ENCODE measurements around the gene MYO1F.
"Not testable (repeated sequence)": the region's sequence is repeated elsewhere in the genome, so short reads cannot be mapped to it uniquely, and the experiment has no call there.

The MYO1F gene

DNA sequence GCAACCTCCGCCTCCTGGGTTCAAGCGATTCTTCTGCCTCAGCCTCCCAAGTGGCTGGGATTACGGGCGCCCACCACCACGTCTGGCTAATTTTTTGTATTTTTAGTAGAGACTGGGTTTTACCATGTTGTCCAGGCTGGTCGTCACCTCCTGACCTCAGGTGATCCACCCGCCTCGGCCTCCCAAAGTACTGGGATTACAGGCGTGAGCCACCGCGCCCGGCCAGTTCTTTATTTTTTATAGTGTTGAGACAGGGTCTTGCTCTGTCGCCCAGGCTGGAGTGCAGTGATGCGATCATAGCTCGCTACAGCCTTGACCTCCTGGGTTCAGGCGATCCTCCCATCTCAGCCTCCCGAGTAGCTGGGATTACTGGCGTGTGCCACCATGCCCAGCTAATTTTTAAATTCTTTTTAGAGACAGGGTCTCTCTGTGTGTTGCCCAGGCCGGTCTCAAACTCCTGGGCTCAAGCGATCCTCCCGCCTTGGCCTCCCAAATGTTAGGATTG, 62.7 kb downstream of the MYO1F start:
- not testable (repeated sequence) for DNase-seq

DNA sequence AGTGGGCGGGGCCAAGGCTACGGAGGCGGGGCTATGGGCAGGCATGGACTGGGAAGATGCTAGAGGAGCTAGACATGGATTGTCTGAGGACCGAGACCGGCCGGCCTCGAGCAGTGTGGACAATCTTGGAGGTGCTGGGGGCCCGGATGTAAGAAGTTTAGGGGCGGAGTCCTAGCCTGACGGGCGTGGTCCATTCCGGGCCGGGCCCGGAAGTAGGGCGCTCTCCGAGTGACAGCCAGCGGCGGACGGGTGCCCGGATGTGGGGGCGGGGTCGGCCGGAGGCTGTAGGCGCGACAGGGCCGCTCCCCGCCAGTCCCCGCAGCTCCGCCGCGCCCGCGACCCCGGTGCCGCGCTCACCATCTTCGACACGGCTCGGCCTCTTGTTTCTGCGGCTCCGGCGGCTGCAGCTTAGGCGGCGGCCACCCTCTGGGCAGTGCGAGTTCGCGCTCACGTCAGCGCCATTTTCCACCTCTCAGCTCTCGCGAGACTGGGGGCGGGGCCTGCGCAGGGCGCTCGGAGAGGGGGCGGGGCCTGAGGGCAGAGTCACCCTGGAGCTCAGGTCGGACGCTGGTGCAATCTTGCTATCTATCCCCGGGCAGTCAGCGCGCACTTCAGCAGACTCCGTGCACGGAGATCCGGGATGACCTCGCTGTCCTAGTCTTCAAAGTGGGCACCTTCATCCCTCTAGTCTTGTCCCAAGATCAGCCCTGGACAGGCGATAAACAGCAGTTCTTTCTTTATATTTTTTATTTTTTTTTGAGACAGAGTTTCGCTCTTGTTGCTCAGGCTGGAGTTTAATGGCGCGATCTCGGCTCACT, 63.3 kb downstream of the MYO1F start, which contains the start of gene ZNF414:
TSS of gene ZNF414 (minus strand) at position 481 of the 818 bp plus-strand sequence. CDS start at position 360, 121 bp downstream.
- DNase-seq: peak; percentile 58

DNA sequence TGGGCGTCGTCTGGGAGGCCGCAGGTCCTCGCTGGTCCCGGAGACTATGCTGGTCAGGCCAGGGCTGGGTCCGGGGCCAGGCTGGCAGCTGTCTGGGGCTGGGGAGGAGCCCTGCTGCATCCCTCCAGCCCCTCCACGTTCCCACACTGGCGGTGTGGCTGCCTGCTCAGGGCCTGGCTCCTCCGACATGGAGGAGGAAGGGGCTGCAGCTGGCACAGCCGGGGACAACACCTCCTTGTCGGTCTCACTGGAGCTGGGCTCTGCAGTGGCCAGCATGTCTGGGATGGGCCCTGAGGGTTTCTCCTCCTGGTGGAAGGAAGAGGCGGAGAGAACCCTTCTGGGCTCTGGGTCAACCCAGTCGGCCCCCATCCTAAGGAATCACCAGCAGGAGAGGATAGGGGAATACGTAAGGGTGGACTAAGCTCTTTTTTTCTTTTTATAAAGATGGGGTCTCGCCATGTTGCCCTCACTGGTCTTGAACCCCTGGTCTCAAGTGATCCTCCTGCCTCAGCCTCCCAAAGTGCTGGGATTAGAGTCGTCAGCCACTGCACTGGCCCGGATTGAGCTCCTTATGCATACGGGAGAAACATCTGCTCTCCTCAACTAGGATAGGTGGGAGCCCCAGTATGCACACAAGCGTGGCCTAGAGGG, 64.1 kb downstream of the MYO1F start:
- no peak for DNase-seq

DNA sequence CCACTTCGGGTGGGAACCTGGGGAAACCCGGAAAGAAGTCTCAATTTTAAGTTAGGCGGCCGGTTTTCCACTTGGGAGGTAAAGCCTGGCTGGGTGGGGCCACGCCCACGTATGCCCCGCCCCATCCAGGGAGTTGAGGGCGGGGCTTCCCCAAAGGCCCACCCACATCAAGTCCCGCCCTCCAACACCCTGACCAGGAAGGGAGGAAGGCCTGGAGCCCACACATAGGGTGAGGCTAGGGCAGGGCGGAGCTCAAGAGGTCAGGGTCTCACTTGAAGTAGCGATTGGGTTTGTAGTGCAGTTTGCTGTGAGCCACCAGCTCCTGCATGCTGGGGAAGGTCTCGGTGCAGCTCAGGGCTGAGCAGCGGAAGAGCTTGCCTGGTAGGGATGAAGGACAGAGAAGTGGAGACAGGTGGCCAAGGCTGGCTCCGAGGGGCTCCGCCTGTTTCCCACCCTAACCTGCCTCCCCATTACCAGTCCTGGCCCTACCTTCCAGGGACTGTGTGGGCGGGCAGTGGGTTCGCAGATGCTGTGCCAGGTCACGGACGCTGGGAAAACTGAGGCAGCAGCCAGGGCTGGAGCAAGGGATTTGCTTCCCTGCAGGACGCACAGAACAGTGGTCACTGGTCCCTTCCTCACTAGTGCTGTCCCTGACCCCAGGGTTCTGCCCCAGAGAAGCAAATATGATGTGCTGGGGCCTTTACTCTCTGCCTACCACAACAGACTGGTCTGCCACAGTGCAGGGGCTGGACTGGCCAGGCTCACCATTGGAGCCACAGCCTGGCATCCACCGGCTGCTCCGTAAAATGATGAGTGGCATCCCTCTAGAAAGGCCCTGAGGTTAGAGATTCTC, 64.9 kb downstream of the MYO1F start:
- no peak for DNase-seq

DNA sequence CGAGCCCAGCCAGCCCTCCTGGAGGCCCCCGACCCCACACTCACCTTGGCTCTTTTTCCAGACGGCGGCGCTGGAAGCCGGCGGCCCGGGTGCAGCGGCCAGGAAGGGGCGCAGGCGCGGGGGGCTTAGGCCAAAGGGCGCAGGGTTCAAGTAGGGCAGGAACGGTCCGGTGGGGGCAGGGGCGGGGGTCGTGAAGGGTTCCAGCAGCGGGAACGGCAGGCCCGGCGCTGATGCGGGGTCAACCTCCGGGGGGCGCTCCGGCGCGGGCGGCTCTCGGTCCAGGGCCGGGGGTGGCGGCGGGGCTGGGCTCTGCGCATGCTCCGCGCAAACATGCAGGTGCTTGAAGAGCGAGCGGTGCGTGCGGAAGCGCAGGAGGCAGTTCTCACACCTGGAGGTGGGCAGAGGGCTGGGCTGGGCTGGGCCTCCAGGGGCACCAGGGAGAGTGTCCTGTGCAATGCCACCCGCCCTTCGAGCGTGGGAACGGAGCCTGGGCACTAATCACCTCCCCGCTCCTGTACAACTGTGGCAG, 65.6 kb downstream of the MYO1F start:
- no peak for DNase-seq

DNA sequence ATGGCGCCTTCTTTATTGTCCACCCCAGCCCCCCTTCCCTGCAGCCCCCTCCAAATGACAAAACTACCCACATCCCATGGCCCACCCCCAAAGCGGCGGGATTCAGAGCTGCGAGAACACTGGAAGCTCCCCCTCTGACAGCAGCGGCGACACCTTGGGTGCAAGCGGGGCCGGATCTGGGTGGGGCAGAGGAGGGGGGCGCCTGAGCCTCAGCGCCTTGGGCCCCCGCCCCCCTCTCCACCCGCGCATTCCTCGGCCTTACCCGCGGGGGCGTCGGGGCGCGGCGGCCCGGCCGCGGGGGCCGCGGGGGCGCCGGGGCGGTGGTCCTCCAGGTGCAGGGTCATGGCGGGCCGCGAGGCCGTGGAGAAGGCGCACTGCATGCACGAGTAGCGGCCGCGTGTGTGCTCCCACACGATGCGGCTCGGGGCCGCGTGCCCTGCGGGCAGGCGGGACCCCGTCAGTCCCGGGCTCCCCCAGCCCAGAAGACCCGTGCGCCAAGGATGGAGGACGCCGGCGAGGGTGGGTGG, 66.6 kb downstream of the MYO1F start:
- no peak for DNase-seq

DNA sequence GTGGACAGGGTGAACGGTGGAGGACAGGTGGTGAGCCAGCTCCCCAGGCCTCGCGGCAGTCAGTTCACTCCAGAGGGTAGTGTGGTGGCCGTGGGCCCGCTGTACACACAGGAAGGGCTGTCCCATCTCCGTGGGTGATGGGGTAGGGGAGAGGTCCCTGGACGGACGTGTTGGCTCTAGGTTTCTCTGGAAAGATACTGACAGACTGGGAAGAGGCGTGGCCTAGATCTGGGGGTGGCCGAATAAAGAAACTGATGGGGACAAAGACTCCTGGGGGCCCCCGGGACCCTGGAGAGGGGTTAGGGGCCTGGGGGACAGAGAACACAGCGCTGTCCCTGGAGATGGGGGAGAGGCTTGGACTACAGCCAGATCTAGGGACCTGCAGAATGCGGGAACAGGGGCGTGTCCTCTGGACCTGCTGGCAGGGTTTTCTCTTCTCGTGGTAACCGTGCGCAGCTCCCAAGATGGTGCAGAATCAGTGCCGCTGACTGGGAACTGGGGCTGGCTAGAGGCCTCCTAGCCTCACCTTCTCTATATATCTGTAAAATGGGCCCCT, 70.8 kb downstream of the MYO1F start:
- DNase-seq: no peak

DNA sequence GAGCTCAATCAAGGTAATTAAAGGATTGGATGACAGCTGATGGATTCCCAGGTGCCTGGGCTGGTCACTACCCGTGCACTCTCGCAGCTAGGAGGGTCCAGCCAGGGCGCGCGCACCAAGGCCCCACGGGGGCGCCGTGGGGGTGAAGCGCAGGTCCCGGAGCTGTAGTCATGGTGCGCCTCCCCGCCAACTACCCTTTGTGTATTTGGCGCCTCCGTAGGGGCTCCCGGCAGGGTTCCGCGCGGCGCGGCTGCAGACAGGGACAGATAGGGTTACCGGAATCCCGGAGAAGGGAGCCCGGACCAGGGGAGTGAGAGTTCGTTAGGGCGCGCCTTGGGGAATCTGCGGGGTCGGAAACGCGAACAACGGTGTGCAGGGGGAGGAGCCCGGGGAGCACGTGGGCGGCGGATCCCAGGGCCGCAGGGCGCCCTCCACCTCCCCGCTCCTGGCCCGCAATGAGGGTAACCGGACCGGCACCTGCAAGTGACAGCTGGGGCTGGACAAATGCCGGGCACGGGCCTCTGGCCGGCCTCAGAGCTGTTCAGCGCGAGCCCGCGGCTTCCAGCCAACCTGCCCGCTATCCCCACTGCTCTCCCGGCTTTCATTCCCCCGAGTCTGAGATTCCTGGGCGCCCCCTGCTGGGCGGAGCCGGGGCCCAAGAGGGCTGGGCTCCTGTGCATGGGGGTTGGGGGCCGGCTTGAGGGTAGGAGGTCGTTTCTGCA, 71.4 kb downstream of the MYO1F start:
- peak; percentile 36 for DNase-seq

DNA sequence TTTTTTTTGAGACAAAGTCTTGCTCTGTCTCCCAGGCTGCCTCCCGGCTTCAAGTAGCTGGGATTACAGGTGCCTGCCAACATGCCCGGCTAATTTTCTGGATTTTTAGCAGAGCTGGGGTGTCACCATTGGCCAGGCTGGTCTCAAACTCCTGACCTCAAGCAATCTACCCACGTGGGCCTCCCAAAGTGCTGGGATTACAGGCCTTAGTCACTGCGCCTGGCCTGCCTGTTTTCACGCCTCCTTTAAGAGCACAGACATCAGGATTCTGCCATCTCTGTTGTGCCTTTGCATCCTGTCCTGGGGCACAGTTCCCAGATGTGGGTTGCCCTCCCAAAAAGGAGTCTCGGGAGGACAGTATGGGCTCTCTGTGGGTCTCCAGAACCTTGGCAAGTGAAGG, 72.3 kb downstream of the MYO1F start:
- no peak for DNase-seq

DNA sequence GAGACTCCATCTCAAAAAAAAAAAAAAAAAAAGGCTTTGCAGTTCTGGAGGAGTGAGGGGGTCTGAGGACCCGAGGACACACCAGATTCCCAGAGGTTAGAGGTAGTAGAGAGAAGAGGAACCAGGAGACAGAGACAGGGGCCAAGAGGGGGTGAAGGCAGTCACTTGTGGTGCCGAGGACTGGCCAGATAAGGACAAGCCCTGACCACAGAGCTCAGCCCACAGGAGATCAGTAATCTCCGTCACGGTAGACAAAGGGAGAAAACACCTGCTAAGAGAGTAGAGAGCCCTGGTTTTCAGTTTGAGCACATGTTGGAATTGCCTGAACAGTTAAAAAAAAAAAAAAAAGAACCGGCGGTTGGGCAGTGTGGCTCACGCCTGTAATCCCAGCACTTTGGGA, 73.1 kb downstream of the MYO1F start:
- no peak for DNase-seq

DNA sequence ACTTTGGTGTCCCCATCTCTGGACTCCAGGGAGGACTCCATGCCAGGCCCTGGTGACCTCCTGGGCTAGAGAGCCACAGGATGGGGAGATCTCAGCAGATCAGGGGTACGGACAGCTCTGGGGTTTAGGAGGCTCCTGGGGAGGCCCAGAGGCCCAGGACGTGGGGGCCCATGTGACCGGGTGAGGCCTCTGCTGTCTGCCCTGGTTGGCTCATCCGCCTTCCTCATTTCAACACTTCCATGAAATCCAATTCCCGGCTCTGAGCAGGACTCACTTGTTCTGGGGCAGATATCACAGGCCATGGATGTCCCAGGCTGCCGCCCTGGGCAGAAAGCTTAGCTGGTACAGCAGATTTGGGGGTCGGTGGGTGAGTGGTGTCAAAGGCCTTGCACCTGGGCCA, 73.7 kb downstream of the MYO1F start:
- DNase-seq: no peak

DNA sequence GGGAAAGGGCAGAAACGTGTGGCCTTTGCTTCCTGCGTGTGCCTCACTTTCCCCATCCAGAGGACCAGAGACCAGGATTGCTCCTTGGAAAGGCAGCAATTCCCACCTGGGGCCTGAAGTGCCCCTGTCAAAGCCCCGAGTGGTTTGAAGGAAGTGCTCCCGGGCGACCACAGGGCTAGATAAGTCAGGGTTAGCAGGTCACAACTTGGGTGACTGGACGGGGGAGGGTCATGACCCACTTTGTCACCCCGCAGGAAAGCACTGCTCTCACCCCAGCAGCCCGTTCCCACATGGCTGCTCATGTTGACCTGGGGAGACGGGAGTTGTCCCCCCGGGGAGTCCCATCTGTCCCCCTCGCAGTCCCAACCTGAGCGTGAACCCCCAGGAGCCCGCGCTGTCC, 75.3 kb downstream of the MYO1F start:
- no peak for DNase-seq

DNA sequence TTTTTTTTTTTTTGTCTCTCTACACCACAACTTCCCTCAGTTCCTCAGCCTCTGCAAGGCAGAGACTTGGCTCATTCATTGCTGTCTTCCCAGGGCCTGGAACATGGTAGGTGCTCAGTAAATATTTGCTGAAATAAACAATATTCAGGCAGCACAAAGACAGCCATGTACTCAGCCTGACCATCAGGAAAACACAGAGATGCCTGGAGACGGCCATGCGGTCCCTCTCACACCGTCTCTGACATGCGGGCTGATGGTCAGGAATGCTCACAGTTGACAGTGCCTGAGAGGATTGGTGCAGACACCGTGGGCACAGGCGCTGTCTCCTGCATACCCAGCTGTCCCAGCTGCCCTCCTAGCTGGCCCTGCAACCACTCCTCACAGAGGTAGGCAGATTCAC, 75.7 kb downstream of the MYO1F start:
- DNase-seq: no peak

DNA sequence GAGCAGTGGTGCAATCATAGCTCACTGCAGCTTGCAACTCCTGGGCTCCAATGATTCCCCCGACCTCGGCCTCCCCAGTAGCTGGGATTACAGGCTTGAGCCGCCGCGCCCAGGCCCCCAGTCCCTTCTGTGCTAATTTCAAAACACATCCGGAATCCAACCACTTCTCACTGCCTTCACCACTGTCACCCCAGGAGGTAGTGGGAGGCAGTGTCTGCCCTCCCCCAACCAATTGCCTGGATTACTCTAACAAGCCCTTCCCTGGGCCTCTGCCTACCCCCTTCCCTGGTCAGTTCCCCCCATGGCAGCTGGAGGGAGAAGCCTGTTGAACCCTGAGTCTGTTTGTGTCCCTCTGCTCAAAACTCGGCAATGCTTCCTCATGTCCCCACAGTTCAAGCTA, 77.1 kb downstream of the MYO1F start:
- no peak for DNase-seq

DNA sequence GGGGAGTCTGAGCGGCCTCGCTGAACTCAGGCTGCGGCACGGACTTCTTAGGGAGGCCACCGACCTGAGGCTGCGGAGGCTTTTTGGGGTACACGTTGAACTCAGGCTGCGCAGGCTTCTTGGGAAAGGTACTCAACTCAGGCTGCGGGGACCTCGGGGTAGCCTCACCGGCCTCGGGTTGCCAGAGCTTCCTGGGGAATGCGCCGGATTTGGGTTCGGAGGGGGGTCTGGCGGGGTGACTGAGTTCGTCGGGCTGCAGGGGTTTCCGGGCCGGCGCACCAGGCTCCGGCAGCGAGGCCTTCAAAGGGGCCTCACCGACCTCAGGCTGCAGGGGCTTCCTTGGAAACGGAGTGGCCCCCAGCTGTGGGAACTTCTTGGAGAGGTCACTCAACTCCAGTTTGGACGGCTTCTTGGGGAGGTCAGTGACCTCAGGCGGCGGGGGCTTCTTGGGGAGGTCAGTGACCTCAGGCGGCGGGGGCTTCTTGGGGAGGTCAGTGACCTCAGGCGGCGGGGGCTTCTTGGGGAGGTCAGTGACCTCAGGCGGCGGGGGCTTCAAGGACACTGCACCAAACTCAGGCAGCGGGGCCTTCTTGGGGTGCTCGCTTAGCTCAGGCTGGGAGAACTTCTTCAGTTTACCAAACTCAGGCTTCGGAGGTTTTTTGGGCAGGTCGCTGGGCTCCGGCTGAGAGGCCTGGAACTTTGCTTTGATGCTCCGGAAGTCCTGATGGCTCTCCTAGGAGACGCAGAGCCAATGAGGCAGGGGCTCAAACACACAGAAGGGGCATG, 78.0 kb downstream of the MYO1F start:
- DNase-seq: no peak

DNA sequence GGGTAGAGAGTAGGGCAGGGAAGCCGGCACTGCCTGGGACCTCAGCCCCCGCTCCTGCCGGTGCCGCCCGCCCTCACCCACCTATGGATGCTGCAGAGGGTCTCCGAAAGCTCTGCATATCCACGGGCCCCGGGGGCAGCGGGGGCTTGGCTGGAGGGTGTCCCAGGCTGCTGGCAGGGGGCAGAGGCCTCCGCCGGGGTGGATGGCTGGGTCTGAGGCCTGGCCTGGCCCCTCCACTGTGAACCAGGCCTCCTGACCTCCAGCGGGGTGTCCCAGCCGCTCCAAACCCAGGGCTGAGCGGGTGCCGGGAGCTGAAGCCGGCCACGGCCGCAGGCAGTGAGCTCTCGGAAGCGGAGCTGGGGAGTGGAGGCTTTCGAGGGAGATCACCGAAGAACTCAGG, 78.9 kb downstream of the MYO1F start:
- DNase-seq: no peak

DNA sequence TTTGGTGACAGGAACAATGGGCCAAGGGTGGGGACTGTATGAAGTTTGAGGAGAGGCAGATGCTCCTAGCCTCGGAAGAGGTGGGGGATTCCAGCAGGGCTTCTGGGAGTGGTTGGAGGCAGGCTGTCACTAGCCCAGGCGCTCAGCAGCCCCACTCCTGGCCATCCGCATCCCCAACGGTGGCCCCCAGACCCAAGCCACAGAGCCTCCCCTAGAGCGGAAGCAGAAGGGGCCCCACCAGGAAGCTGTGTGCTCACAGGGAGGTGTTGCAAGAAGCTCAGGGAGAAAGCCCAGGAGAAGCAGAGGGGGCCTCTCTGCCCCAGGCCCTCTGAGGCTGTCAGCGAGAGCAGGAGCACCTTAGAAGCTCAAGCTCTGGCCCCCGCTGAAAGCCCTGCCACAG, 83.1 kb downstream of the MYO1F start:
- no peak for DNase-seq

DNA sequence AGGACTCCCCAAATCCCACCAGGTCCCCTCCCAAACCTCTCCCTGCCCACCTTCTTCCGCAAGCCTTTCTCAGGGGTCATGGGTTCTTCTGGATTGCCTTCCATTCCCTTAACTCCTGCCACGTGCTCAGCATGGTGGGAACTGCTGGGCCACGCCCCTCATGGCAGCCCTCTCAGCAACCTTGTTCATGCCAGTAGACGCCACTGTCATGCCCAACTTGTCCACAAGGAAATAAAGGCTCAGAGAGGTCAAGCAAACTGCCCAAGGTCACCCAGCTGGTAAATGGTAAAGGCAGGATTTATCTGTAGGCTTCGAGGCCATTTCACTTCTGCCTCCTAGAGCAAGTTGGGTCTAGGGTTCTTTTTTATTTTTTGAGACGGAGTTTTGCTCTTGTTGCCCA, 85.7 kb downstream of the MYO1F start:
- no peak for DNase-seq

DNA sequence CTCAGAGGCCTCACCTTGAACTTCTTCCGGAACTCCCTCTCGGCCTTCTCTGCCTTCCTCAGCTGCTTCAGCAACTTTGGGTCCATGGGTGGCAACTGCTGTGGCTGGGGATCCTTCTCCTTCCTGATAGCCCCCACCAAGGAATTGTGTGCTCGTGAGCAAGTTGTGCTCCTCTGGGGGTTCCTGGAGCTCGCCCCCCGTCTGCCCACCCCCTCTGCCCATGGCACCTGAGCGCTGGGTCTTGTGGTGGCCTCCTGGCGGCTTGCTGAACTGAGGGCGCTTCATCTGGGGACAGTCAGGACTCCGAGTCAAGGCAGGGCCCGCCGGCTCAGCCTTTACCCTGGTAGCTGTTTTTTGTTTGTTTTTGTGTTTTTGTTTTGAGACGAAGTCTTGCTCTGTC, 86.4 kb downstream of the MYO1F start:
- DNase-seq: no peak

DNA sequence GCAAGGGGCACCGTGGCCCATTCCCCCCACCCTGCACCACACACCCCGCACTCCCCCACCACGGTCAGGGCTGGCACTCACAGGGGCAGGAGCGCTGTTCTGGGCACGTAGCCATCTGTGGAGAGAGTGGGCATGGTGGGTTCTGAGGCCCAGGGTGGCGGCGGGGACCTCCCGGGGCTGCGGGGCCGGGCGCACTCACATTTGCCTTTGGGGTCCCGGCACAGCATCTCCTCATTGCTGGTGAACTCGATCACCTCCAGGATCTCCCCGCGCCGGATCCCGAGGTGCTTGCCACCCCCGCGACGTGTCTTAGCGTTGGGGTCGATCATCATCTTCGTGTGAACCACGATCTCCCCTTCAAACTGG, 86.9 kb downstream of the MYO1F start:
- DNase-seq: no peak

Data from NCI-H1694 (cell line).